KMS-11 (cell line): ENCODE measurements around the gene PCDHA11.

ENCODE experiments used
- H2AFZ ChIP-seq: fragments of 200-600 bp; sonication (generic); 2 replicates; pipeline ENCODE4 v1.6.1; 2016; ENCODE audit warnings: antibody characterized with exemption, mixed run types, low read depth
- H3K27ac ChIP-seq: fragments of 200-600 bp; sonication (generic); 2 replicates; pipeline ENCODE4 v1.6.1; 2016; ENCODE audit warnings: mild to moderate bottlenecking, mixed run types
- H3K27me3 ChIP-seq: fragments of 200-600 bp; sonication (generic); 2 replicates; pipeline ENCODE4 v1.6.1; 2017; ENCODE audit warnings: mild to moderate bottlenecking, low read depth, mixed run types, moderate library complexity; ENCODE audit not compliant: insufficient read depth
- H3K36me3 ChIP-seq: fragments of 200-600 bp; sonication (generic); 2 replicates; pipeline ENCODE4 v1.6.1; 2017; ENCODE audit warnings: mild to moderate bottlenecking, mixed run types; ENCODE audit not compliant: insufficient read depth
- H3K4me1 ChIP-seq: fragments of 200-600 bp; sonication (generic); 2 replicates; pipeline ENCODE4 v1.6.1; 2016; ENCODE audit warnings: mild to moderate bottlenecking, low read depth, mixed run types; ENCODE audit not compliant: poor library complexity, severe bottlenecking
- H3K4me2 ChIP-seq: fragments of 200-600 bp; sonication (generic); 2 replicates; pipeline ENCODE4 v1.7.0; 2016; ENCODE audit warnings: mild to moderate bottlenecking, mixed run types
- H3K4me3 ChIP-seq: fragments of 200-600 bp; sonication (generic); IDR thresholded peaks from 2 replicates; pipeline ENCODE4 v1.6.1; 2017; ENCODE audit warnings: low read depth, low read length, mixed read lengths; ENCODE audit not compliant: insufficient read depth
- H3K79me2 ChIP-seq: fragments of 200-600 bp; sonication (generic); 2 replicates; pipeline ENCODE4 v1.6.1; 2016; ENCODE audit warnings: low read depth, mixed run types; ENCODE audit not compliant: insufficient read depth
- H3K9ac ChIP-seq: fragments of 200-600 bp; sonication (generic); 2 replicates; pipeline ENCODE4 v1.6.1; 2016; ENCODE audit warnings: mild to moderate bottlenecking, mixed run types
- H4K20me1 ChIP-seq: fragments of 200-600 bp; sonication (generic); 2 replicates; pipeline ENCODE4 v1.6.1; 2016; ENCODE audit warnings: mild to moderate bottlenecking, mixed run types; ENCODE audit not compliant: insufficient read depth
- TF ChIP-seq, protein P1 (sequence below): fragments of 200-600 bp; sonication (generic); conservative IDR thresholded peaks from 2 replicates; pipeline ENCODE4 v1.6.1; 2017; ENCODE audit warnings: low read depth, mild to moderate bottlenecking, antibody characterized with exemption, low read length, moderate library complexity, mixed read lengths

PCDHA11 gene

DNA sequence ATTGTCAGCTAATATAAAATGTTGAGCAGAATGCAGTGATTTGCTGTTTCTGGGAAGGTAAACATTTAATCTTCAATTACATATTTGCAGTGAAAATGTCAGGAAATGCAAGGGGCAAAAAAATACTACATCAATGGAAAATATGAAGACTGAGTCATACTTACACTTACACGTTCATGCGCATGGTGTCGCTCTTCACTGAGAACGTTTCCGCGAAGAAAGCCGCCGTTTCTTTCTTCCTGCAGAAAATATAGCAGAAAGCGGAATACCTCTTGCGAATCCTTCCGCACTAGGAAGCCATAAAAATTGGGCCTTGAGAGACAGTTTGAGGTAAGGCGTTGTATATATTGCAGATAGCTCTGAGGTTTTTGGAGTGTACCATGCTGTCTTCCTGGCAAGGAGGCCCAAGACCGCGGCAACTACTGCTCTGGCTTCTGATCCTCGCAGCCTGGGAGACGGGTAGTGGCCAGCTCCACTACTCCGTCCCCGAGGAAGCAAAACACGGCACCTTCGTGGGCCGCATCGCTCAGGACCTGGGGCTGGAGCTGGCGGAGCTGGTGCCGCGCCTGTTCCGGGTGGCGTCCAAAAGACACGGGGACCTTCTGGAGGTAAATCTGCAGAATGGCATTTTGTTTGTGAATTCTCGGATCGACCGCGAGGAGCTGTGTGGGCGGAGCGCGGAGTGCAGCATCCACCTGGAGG is 13.3 kb downstream of the PCDHA11 start, which contains the start of gene PCDHA13:
TSS of gene PCDHA13 (plus strand) at position 236 of the 702 bp plus-strand sequence. CDS start at position 381, 145 bp downstream.
- Histone ChIP-seq H3K36me3 (no peaks in the 10 kb centered on the region), H3K9ac (no peak within 1 kb of the TSS), H2AFZ (no peak within 1 kb of the TSS), H3K4me1 (no peaks in the 10 kb centered on the region), H3K4me2 (no peak within 1 kb of the TSS), H3K27ac (no peak within 1 kb of the TSS), H3K4me3 (no peak within 1 kb of the TSS), H3K79me2 (no peaks in the 10 kb centered on the region), H3K27me3 (no peaks in the 10 kb centered on the region), H4K20me1 (no peaks in the 10 kb centered on the region)
- TF ChIP-seq, protein P1, sequence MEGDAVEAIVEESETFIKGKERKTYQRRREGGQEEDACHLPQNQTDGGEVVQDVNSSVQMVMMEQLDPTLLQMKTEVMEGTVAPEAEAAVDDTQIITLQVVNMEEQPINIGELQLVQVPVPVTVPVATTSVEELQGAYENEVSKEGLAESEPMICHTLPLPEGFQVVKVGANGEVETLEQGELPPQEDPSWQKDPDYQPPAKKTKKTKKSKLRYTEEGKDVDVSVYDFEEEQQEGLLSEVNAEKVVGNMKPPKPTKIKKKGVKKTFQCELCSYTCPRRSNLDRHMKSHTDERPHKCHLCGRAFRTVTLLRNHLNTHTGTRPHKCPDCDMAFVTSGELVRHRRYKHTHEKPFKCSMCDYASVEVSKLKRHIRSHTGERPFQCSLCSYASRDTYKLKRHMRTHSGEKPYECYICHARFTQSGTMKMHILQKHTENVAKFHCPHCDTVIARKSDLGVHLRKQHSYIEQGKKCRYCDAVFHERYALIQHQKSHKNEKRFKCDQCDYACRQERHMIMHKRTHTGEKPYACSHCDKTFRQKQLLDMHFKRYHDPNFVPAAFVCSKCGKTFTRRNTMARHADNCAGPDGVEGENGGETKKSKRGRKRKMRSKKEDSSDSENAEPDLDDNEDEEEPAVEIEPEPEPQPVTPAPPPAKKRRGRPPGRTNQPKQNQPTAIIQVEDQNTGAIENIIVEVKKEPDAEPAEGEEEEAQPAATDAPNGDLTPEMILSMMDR, result no peak

DNA sequence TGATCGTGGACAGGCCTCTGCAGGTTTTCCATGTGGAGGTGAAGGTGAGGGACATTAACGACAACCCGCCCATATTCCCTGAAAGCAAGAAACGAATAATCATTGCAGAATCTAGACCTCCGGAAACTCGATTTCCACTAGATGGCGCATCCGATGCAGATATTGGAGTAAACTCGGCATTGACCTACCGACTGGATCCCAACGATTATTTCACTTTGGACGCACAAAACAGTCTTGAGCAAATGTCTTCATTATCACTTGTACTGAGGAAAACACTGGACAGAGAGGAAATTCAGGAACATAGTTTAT is 13.8 kb downstream of the PCDHA11 start:
- Histone ChIP-seq H3K4me3 (no peak overlapping the region), H3K9ac (no peak overlapping the region), H3K27ac (no peak overlapping the region), H3K36me3 (no peaks in the 10 kb centered on the region), H4K20me1 (no peaks in the 10 kb centered on the region), H3K27me3 (no peaks in the 10 kb centered on the region), H3K79me2 (no peaks in the 10 kb centered on the region), H3K4me2 (no peak overlapping the region), H2AFZ (no peak overlapping the region), H3K4me1 (no peaks in the 10 kb centered on the region)
- TF ChIP-seq, protein P1, result no peak

DNA sequence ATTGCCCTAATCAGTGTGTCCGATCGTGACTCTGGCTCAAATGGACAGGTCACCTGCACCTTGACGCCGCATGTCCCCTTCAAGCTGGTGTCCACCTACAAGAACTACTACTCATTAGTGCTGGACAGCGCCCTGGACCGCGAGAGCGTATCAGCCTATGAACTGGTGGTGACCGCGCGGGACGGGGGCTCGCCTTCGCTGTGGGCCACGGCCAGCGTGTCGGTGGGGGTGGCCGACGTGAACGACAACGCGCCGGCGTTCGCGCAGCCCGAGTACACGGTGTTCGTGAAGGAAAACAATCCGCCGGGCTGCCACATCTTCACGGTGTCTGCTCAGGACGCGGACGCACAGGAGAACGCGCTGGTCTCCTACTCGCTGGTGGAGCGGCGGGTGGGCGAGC is 14.6 kb downstream of the PCDHA11 start:
- no peaks in the 10 kb centered on the region for H3K27me3 ChIP-seq
- TF ChIP-seq, protein P1, result no peak
- H2AFZ ChIP-seq, result no peak overlapping the region
- no peaks in the 10 kb centered on the region for H3K79me2 ChIP-seq
- H3K9ac ChIP-seq, result no peak overlapping the region
- H3K27ac ChIP-seq, result no peak overlapping the region
- no peak overlapping the region for H3K4me2 ChIP-seq
- H3K4me1 ChIP-seq, result no peaks in the 10 kb centered on the region
- H4K20me1 ChIP-seq, result no peaks in the 10 kb centered on the region
- no peak overlapping the region for H3K4me3 ChIP-seq
- no peaks in the 10 kb centered on the region for H3K36me3 ChIP-seq

DNA sequence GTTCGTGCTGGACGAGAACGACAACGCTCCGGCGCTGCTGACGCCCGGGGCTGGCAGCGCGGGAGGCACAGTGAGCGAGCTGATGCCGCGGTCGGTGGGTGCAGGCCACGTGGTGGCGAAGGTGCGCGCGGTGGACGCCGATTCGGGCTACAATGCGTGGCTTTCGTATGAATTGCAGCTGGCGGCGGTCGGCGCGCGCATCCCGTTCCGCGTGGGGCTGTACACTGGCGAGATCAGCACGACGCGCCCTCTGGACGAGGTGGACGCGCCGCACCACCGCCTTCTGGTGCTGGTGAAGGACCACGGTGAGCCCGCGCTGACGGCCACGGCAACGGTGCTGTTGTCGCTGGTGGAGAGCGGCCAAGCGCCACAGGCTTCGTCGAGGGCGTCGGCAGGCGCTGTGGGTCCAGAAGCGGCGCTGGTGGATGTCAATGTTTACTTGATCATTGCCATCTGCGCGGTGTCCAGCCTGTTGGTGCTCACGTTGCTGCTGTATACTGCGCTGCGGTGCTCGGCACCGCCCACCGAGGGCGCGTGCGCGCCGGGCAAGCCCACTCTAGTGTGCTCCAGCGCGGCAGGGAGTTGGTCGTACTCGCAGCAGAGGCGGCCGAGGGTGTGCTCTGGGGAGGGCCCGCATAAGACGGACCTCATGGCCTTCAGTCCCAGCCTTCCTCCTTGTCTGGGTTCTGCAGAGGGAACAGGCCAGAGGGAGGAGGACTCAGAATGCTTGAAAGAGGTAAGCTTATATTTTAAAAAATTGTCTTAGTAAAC is 15.4 kb downstream of the PCDHA11 start:
- H3K4me3 ChIP-seq, result no peak overlapping the region
- H3K4me2 ChIP-seq, result no peak overlapping the region
- no peaks in the 10 kb centered on the region for H3K79me2 ChIP-seq
- H3K4me1 ChIP-seq, result no peaks in the 10 kb centered on the region
- H3K27me3 ChIP-seq, result no peaks in the 10 kb centered on the region
- H3K9ac ChIP-seq, result no peak overlapping the region
- TF ChIP-seq, protein P1, result no peak
- H3K27ac ChIP-seq, result no peak overlapping the region
- no peak overlapping the region for H2AFZ ChIP-seq
- no peaks in the 10 kb centered on the region for H4K20me1 ChIP-seq
- H3K36me3 ChIP-seq, result no peaks in the 10 kb centered on the region
